GM21717 (cell line): ENCODE measurements around the gene L1CAM.

Experiments used
- ATAC-seq: cut with Tn5 transposase; IDR thresholded peaks from one replicate; pipeline ENCODE4 v1.9.1; 2021; ENCODE audit warnings: mild to moderate bottlenecking, moderate library complexity; ENCODE audit not compliant: unreplicated experiment

L1CAM gene

DNA sequence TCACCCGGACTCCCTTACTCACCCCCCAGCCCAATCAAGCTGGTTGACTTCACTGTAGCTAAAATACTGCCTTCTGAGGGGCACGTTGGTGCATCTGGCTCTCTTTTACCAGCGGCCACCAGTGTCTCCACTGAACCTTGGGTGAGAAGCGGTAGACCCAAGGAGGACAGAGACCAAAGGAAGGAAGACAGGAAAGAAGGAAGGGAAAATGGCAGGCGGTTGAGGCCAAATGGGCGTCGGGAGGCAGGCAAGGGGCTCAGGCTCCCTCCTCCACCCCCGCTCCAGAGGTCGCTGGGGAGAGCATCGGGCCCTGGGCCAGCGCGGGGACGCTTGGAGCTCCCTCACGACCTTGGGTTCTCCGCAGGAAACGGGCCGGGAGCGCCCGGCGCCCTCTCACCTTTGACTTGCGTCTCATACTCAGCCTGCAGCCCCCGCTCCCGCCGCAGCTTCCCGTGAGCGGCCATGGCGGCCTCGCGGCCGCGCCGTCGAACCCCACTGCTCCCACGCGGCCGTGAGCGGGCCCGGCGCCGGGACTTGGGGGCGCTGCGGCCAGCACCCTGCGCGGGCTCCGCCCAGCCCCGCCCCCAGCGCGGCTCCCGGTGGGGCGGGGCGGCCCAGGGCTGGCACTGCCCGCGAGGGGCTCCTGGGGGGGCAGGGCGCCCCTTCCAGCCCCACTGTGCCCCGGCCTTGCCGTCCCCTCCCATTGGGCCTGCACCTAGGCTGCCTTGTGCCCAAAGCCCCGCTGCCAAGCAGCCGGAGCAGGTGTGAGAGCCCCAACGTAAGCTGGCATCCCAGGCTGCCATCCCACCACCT is 40.0 kb upstream of the L1CAM start, which contains the start of gene ARHGAP4:
TSS of gene ARHGAP4 (minus strand) at position 526 of the 813 bp plus-strand sequence. CDS start at position 464, 62 bp downstream.
- ATAC-seq: no peak

DNA sequence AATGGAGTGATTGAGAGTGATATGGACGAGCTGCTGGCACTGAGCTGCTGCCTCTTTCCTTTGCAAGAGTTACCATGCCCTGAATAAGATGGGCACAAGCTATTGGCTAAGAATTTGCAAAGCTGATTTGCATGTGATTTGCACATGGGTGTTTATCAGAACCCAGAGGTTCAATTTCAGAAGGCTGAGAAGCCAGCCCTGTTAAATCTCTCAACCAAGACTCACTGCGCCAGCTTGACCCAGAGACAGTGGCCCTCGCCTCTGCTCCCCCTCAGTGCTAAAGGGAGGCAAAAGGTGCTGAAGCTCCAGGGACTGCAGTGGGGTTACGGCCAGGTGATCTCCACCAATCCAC is 39.4 kb upstream of the L1CAM start:
- ATAC-seq: no peak

DNA sequence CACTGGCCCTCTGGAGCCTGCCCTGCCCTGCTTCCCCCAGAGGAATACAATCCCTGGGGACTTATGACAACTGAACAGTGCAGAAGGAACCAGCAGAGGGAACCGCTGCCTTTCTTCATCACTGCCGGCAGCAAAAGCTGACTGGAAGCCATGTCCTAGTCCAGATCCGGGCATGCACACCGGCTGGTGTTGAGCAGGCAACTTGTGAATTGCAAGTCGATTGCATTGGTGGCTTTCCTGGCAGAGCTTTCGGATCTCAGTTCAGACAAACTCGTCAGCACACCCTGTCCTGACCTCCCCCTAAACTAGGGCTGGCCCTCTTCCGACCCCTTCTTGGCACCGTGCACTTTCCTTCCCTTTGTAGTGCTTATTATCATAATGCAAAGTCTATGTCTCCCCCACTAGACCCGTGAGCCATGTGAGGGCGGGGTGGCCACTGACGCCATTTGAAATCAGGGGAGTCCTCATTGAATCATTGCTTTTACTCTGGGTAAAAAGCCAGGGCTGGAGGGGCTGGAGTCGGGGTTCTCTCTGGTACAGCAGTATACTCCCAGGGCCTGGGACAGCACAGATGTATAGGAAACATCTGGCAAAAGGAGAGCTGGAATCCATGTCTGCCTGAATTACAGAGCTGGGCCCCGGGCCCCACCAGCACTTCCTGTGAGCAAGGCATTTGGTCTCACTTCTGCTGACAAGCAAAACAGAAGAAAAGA is 38.3 kb upstream of the L1CAM start:
- ATAC-seq: no peak

DNA sequence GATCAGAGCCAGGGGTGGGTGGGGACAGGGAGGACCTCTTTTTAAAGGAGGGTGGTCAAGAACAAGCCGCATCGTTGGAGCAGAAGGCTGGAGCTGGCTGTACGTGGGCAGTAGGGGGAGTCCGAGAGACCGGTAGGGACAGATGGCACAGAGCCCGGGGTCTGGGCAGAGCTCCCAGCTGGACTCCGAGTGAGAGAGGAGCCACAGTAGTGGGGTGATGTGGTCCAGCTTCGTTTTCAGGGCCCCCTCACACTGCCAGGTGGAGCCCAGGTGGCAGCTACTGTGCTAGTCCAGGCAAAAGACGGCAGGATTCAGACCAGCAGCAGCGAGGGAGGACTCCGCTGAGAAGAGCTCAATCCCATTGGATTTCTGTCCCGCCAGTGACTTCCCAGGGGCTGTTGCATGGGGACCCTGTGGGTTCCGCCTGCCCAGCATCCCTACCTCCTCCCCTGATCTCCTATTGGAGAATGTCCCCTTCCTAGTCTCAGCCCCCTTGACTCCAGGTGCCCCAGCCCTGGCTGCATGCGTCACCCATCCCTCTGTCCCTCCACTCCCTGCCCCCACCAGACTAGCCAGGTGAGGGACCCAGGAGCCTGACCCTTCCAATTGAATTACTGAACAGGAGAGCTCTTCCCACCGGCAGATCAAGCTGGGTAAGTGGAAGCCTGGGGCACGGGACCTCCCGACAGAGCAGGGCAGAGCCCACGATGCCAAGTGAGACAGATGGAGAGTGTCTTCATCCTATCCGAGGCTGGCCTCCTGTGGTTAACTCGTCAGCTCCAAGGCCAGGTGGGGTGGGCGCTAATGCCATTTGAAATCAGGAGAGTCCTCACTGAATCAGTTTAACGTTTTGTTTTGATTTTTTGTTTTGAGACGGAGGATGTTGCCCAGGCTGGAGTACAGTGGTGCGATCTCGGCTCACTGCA is 37.2 kb upstream of the L1CAM start:
- no peak for ATAC-seq

DNA sequence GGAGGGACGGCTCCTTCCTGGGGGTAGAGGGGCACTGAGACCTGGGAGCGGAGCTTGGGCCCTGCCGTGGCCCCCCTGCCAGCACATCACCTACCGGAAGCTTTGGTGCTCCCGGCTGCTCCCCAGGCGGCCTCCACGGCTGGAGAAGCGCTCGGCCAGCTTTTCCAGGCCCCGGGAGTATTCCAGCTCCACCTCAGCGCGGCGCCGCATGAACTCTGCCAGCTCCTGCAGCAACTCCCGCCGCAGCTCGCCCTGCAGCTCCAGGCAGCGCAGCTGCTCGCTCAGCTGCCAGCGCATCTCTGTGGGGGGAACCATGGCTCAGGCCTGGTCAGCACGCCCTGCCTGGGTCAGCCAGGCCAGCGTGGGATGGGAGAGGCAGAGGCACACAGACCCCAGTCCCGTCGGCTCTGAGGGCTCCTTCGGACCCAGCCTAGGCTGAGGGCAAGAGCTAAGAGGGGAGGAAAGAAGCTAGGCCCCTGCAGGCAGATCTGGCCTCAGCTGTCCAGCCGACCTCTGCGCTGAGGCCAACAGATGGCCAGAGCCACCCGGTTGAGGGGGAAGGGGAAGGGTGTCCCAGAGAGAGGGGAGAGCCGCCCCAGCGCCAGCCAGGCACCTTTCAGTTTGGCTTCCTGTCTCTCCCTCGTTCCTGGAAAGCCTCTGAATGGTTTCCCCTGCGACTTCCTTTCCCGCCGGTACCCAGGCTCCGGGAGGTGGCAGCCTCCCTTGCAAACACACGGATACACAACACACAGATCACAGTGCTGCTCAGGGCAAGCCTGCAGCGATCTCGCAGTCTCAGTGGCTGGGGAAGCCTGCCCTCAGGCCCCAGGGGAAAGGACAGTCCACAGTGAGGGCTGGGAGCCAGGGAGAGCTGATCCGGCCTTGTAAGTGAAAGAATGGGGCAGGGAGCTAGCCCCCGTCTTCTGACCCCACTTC is 35.8 kb upstream of the L1CAM start:
- ATAC-seq: no peak

DNA sequence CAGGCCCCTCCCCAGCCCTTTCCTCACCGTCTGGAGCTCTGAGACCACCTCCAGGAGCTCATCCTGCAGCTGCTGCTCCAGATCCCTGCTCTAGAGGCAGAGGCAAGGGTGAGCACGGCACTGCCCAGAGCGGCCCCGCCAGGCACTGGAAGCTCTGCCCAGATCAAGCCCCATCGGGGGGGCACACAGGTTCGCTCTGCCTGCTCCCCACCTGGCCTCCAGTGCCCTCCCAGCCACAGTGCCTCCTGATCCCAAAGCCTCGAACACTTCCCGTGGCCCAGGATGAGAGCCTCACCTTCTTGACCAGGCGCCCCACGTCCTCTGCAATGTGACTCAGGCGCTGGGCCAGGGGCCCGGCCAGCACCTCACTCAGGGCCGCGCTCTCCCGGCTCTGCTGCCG is 35.1 kb upstream of the L1CAM start:
- ATAC-seq: no peak

DNA sequence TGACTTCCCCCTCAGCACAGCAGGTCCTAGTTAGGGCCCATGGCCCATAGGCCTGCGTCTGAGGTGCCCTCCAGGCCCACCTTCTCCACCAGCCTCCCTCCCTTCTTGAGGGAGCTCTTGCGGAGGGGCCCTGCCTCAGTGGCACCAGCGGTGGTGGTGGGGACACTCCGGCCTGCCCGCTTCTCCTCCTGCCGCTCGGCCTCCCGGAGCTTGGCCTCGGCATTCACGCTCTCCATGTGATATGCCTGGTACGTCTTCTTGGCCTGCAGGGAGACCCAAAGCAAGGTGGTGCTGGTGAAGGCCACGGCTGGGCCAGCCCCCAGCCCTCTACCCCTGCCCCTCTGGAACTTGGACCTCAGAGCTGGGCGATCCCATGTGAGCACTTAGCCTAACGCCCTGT is 34.6 kb upstream of the L1CAM start:
- ATAC-seq: no peak

DNA sequence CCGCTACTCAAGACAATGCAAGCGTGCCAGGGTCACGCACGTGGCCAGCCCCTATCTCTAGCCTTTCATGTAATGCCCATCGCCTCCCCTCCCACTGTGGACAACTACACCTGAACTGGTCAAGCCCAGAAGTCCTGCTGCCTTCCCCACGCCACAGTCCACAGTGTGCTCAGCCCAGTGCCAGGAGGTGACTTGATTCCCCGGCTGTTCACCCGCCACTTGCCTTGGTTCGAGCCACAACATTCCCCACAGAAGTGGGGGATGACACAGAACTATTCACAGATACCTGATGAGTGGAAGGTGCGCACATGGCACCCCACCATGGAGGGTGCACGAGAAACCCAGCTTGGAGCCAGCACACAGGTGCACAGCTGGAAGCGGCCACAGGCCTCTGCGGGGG is 33.3 kb upstream of the L1CAM start:
- ATAC-seq: no peak

DNA sequence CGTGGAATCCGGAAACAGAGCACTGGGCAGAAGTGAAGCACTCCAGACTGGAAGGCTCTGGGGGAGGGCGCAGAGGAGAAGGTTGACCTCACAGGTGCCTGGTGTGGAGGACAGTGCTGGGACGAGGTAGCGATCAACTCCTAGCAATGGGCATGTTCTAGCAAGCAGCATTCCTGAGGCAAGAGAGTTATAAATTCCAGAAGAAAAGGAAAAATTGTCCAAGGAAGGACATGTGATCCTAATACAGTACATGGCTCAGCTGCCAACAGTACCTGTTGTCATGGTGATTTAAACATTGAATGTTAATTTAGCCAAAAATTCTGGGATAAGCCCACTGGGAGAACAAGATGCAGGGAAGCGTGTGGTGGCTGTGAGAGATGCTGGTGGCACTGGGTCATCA is 31.9 kb upstream of the L1CAM start:
- no peak for ATAC-seq

DNA sequence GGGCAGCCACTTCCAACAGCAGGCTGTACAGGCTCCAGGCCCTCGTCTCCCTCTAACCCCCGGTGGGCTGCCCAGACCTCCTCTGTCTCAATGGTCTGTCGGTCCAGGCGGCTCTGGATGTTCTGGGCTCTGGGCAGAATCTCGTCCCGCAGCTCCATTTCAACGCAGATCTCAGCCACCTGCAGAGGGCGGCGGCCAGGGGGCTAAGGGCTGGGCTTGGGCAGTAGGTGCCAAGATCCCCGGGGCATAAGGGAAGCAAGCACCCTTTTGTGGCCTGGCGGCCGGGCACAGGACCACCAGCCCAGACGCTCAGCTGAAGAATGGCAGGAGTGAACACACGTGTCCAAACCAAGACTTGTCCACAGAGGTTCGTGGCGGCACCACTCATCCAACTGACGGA is 27.7 kb upstream of the L1CAM start:
- ATAC-seq: no peak

DNA sequence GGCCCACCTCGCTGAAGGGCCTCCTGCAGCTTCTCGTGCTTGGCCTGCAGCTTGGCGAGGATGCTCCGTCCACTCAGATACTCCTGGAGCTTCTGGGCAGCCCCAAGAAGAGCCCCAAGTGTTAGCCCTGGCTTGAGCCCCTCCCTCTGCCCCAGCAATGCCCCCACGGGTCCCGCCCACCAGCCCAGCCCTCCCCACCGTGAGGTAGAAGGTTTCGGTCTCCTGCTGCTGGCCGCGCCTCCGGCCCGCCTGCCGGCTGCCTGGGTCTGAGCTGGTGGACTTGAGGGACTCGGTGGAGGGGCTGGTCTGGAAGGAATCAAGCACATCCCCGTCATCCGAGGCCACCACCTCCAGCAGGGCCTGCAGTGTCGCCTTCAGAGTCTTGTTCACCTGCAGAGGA is 27.2 kb upstream of the L1CAM start:
- no peak for ATAC-seq

DNA sequence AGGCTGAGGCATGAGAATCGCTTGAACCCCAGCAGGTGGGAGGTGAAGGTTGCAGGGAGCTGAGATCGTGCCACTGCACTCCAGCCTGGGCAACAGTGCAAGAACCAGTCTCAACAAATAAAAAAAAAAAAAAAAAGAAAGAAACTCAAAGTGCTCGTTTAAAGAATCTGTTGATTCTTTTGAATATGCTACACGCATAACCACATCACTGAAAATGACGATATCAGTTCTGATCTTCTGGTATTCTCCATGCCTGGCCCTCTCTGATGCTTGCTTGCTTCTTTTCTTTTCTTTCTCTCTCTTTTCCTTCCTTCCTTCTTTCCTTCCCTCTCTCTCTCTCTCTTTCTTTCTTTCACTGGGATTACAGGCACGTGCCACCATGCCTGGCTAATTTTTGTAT is 25.8 kb upstream of the L1CAM start:
- ATAC-seq: no peak

DNA sequence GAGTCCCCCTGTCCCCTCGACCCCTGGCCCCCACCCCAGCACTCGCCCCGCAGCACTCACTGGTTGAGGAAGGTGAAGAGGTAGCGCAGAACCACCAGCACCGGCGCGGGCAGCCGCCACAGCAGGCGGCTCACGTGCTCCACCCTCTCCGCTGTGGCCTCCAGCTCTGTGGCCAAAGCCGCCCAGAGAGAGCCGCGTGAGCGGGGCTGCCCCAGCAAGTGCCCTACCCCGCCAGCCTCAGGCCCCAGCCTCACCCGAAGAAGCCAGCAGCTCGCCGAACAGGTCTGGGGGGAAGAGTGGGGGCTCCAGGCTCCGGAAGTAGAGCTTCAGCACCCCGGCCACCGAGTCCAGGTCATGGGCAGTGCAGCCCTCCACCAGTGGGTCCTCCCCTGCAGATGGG is 24.5 kb upstream of the L1CAM start:
- ATAC-seq: no peak

DNA sequence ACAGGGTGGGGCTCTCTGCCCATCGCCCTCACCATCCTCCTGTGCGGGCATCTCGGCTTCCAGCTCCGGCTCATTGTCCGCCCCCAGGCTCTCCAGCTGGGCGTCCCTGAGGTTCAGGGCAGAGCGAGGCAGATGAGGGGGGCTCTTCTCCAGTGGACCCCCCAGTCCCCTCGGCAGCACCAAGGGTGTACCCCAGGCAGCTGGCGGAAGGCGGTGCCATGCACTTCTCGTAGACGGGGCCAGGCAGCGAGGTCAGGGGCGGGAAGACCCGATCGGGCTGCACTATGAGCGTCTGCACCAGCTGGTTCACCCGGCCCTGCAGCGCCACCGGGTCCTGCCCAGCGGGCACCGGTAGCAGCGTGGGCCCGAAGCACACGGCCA is 24.0 kb upstream of the L1CAM start:
- no peak for ATAC-seq

DNA sequence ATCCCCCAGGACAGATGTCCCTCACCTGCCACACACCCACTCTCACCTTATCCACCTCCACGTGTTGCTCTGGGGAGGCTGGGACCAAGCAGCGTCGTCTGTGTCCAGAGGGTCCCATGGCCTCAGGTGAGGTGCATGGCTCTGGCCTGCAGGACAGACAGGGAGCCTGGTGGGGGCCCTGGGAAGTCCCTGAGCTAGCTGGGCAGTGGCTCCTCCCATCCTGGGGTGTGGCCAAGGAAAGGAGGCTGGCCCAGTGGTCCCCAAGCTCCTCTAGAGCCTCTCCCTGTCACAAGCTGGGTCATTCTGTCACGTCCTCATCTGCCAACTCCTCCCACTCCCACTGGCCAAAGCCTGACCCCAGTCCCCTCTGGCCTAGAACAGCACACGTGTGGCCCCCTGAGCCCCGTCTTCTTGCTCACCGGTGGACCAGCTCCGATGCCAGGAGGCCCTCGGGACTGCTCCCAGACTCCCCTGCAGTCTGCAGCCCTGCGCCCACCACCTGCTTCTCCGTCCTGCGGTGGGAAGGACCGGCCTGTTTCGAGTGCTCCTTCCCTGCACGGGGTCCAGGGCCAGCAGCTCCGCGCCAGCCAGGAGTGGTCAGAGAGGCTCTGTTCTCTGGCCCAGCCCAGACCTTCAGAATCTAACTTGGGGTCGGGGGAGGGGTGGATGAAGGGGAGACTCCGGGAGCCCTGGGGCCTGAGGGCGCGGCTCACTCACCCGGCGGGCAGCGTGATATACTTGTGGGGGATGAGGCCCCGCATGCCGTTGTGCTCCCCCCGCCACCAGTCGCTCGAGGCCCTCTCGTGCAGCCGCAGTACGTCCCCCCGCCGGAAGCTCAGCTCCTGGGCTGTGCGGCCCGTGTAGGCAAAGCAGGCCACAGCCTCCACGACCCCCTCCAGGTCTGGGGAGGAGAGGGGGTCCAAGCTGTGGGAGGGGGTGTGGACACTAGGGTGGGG is 23.3 kb upstream of the L1CAM start:
- no peak for ATAC-seq

DNA sequence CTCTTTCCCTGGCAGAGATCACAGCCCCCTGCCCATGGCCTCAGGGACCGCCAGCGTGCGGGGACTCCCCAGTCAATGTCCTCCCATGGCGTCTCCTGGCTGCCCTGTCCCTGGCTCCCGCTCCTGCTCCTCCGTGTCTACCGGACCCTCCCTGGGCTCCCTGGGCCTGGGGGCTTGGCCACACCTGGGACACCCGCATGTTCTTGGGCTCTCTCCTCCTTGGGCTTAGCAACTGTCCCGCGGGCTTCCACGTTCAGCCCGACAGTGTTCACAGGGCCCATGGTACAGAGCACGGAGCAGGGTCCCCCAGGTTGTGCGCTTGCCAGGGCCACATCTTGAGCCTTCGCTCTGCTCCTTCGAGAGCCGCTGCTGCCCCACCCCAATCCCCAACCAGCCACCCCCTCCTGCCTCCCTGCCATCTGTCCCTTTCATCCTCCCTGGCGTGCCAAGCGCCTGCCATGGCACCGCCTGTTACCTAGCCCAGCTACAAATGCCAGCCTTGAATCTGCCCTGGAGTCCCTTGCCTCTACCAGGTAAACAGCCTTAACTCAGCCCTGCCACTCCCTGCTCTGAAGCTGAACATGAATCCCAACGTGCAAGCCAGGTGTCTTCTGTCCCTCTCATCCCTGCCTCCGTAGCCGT is 22.4 kb upstream of the L1CAM start:
- no peak for ATAC-seq

DNA sequence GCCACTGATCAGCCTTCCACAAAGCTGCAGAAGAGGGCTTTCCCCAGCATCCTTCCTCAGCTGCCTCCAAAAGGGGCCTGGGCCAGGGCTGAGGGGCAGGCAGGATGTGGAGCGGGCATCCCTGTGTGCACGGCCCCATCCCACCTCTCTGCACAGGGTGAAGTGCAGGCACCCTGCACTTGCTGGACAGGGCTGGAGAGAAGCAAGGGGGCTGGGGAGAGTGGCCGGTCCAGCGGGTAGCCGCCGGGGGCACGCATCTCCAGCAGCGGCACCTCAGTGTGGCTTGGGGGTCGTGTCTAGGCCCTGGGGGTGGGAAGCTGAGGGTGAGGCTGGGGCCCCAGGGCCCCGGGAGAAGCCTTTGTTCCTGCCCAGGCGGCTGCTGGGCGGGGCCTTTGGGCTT is 21.5 kb upstream of the L1CAM start:
- no peak for ATAC-seq

DNA sequence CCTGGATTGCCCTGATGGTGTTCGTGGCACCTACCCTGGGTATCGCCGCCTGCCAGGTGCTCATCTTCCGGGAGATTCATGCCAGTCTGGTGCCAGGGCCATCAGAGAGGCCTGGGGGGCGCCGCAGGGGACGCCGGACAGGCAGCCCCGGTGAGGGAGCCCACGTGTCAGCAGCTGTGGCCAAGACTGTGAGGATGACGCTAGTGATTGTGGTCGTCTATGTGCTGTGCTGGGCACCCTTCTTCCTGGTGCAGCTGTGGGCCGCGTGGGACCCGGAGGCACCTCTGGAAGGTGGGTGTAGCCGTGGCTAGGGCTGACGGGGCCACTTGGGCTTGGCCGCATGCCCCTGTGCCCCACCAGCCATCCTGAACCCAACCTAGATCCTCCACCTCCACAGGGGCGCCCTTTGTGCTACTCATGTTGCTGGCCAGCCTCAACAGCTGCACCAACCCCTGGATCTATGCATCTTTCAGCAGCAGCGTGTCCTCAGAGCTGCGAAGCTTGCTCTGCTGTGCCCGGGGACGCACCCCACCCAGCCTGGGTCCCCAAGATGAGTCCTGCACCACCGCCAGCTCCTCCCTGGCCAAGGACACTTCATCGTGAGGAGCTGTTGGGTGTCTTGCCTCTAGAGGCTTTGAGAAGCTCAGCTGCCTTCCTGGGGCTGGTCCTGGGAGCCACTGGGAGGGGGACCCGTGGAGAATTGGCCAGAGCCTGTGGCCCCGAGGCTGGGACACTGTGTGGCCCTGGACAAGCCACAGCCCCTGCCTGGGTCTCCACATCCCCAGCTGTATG is 20.3 kb upstream of the L1CAM start:
- no peak for ATAC-seq
